ENCODE measurements around the gene SHTN1.

SHTN1 gene

DNA sequence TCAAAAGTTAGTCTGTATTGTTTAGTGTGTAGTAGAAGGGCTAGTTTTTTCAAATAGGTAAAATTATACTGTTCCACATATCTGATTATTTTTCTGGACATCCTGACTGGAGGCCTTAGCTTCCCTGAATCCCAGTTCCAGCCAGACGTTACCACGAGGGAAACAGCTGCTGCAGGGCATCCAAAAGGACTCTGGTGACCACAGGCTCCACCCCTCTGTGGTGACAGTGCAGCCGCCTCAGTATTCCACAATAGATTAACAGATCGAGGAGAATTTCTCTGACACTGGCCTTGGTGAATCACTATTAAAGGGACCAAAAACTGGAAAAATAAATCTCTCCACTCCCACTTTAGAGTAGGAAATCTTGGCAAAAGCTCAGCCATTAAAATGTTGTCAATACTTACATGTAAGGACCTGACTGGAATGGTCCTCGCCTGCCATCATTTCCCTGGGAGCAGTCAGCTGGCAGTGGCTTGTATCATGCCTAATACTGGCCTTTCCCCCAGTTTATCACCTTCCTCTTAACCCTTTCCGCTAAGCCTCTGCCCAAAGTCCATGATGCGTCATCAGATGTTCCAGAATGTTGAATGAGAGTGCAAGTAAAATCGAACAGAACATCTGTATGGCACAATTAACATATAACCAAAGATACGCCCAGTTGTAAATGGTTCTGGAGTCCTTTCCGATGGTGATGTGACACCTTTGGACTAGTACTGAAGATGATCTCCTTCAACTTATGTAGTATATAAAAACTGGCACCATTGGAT, 124.1 kb downstream of the SHTN1 start:
- H3K4me3 ChIP-seq (ENCODE audit: low read depth, low read length), result no peak overlapping the region
- H2AFZ ChIP-seq, result no peak overlapping the region
- H3K9me3 ChIP-seq (ENCODE audit: control insufficient read depth, low read length), result no peaks in the 10 kb centered on the region
- TF ChIP-seq CTCF (IDR thresholded peaks at IDR 0.05), result no peak
- no peak overlapping the region for H3K9ac ChIP-seq
- no peaks in the 10 kb centered on the region for H3K79me2 ChIP-seq
- H3K4me2 ChIP-seq (ENCODE audit: low read length), result no peak overlapping the region
- H3K27ac ChIP-seq, result no peak overlapping the region
- peaks cover 14% of the 10 kb centered on the region for H3K4me1 ChIP-seq
- no peaks in the 10 kb centered on the region for H3K36me3 ChIP-seq (ENCODE audit: control insufficient read depth, insufficient read depth, low read length)
- no peaks in the 10 kb centered on the region for H3K27me3 ChIP-seq (ENCODE audit: control insufficient read depth, insufficient read depth, low read length)

DNA sequence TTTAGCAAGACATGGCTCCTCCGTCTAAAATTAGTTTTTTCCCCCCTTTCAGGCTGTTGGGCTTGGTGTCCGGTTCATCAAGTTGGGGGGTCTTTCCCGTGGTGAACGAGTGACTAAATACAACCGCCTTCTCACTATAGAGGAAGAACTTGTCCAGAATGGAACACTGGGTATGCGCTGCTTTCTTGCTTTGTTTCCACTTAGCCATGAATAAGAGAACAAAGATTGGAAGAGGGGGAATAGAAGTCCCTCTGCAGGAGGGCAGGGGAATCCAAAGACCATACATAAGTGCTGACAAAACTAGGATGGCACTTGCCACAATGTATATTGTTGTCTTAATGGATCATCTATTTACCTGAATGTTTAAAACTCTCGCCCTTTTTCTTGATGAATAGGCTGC, 125.2 kb downstream of the SHTN1 start:
- no peaks in the 10 kb centered on the region for H3K27me3 ChIP-seq (ENCODE audit: control insufficient read depth, insufficient read depth, low read length)
- H3K79me2 ChIP-seq, result no peaks in the 10 kb centered on the region
- no peaks in the 10 kb centered on the region for H3K9me3 ChIP-seq (ENCODE audit: control insufficient read depth, low read length)
- no peak overlapping the region for H3K9ac ChIP-seq
- peaks cover 6% of the 10 kb centered on the region for H3K4me1 ChIP-seq
- no peaks in the 10 kb centered on the region for H3K36me3 ChIP-seq (ENCODE audit: control insufficient read depth, insufficient read depth, low read length)
- no peak overlapping the region for H3K4me3 ChIP-seq (ENCODE audit: low read depth, low read length)
- TF ChIP-seq CTCF (IDR thresholded peaks at IDR 0.05), result no peak
- H3K4me2 ChIP-seq (ENCODE audit: low read length), result no peak overlapping the region
- H3K27ac ChIP-seq, result no peak overlapping the region
- no peak overlapping the region for H2AFZ ChIP-seq

DNA sequence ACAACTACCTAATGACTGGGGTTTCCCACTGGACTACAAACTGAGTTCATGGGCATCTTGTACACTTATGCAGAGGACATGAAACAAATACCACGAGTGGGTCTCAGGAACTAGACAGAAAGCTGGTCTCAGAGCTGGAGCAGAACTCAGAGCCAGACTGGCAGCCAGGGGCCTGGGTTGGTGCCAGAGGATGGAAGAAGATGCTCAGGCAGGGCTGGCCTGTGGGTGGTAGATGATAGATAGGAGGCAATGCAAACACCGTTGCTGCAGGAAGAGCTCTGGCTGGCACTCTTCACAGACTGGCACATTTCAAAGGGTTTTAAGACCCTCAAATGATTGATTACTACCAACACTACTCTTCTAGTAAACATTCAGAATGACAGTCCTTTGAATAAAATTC, 126.9 kb downstream of the SHTN1 start:
- no peak overlapping the region for H2AFZ ChIP-seq
- no peak overlapping the region for H3K27ac ChIP-seq
- no peaks in the 10 kb centered on the region for H3K27me3 ChIP-seq (ENCODE audit: control insufficient read depth, insufficient read depth, low read length)
- TF ChIP-seq CTCF (IDR thresholded peaks at IDR 0.05), result no peak
- no peak overlapping the region for H3K4me2 ChIP-seq (ENCODE audit: low read length)
- H3K9me3 ChIP-seq (ENCODE audit: control insufficient read depth, low read length), result no peaks in the 10 kb centered on the region
- H3K4me3 ChIP-seq (ENCODE audit: low read depth, low read length), result no peak overlapping the region
- no peaks in the 10 kb centered on the region for H3K36me3 ChIP-seq (ENCODE audit: control insufficient read depth, insufficient read depth, low read length)
- no peak overlapping the region for H3K9ac ChIP-seq
- H3K79me2 ChIP-seq, result no peaks in the 10 kb centered on the region
- H3K4me1 ChIP-seq, result peaks cover 6% of the 10 kb centered on the region

DNA sequence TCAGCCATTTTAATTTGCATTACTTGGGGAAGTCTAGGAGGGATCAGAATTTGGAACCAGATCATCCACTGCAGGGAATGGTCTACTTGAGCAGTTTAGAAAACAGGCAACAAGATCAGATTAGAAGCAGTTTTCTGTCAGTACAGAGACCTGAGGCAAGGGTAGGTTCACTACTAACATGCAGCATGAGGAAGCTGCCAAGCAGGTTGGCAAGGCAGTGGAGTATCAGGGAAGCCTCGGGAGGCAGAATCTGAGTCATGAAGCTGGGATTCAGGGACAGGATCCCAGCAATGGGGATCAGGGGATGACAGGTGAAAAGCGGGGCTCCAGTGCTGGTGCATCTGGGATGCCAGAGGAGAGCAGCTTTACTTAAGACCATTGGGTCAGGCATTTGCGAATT, 127.6 kb downstream of the SHTN1 start:
- Histone ChIP-seq H3K79me2 (no peaks in the 10 kb centered on the region), H3K4me3 (ENCODE audit: low read depth, low read length) (no peak overlapping the region), H3K9ac (no peak overlapping the region), H3K36me3 (ENCODE audit: control insufficient read depth, insufficient read depth, low read length) (no peaks in the 10 kb centered on the region), H3K27me3 (ENCODE audit: control insufficient read depth, insufficient read depth, low read length) (no peaks in the 10 kb centered on the region), H3K4me2 (ENCODE audit: low read length) (no peak overlapping the region), H2AFZ (no peak overlapping the region), H3K9me3 (ENCODE audit: control insufficient read depth, low read length) (no peaks in the 10 kb centered on the region), H3K4me1 (peaks cover 6% of the 10 kb centered on the region), H3K27ac (no peak overlapping the region)
- no peak for TF ChIP-seq CTCF (IDR thresholded peaks at IDR 0.05)

DNA sequence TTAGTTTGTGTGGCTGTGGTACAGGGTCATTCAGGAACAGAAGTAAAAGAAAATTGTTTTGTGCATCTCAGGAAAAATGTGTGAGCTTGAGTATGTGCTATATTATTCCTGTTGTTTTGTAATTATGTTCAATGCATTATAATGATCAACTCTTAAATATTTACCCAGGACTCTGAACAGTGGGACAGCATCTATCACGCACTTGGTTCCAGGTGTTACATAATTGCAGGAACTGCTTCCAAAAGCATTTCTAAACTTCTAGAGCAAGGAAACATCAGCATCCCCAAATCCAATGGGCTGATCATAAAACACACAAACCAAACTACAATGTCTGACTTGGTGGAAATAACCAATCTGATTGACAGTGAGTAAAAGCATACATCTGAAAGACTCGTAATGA, 129.1 kb downstream of the SHTN1 start:
- TF ChIP-seq CTCF (IDR thresholded peaks at IDR 0.05), result no peak

More for the DNA sequence above, 129.1 kb downstream of the SHTN1 start:
- no peak overlapping the region for H3K9ac ChIP-seq
- no peak overlapping the region for H2AFZ ChIP-seq
- H3K27ac ChIP-seq, result no peak overlapping the region
- H3K9me3 ChIP-seq (ENCODE audit: control insufficient read depth, low read length), result no peaks in the 10 kb centered on the region
- H3K79me2 ChIP-seq, result no peaks in the 10 kb centered on the region
- H3K4me1 ChIP-seq, result peaks cover 6% of the 10 kb centered on the region
- H3K36me3 ChIP-seq (ENCODE audit: control insufficient read depth, insufficient read depth, low read length), result no peaks in the 10 kb centered on the region
- no peak overlapping the region for H3K4me3 ChIP-seq (ENCODE audit: low read depth, low read length)
- no peak overlapping the region for H3K4me2 ChIP-seq (ENCODE audit: low read length)
- no peaks in the 10 kb centered on the region for H3K27me3 ChIP-seq (ENCODE audit: control insufficient read depth, insufficient read depth, low read length)

Measured in parathyroid adenoma (tissue), 2 donors.